IPS-15b (cell line): Measurements from ENCODE around the gene SIDT2.

Experiments used
- H3K27me3 ChIP-seq: one replicate; pipeline ENCODE4 v1.6.1; 2013; ENCODE audit warnings: low read length; ENCODE audit not compliant: control insufficient read depth, insufficient read depth
- H3K36me3 ChIP-seq: one replicate; pipeline ENCODE4 v1.6.1; 2013; ENCODE audit warnings: low read length; ENCODE audit not compliant: control insufficient read depth, insufficient read depth
- H3K4me1 ChIP-seq: one replicate; pipeline ENCODE4 v1.6.1; 2013; ENCODE audit warnings: mild to moderate bottlenecking, low read length; ENCODE audit not compliant: control insufficient read depth, insufficient read depth
- H3K4me3 ChIP-seq: one replicate; pipeline ENCODE4 v1.5.1; 2013; ENCODE audit warnings: low read depth, low read length
- H3K9ac ChIP-seq: one replicate; pipeline ENCODE4 v1.6.1; 2013; ENCODE audit warnings: low read depth, mild to moderate bottlenecking, low read length
- H3K9me3 ChIP-seq: one replicate; pipeline ENCODE4 v1.6.1; 2013; ENCODE audit warnings: mild to moderate bottlenecking, low read length; ENCODE audit not compliant: control insufficient read depth, insufficient read depth

SIDT2 gene

DNA sequence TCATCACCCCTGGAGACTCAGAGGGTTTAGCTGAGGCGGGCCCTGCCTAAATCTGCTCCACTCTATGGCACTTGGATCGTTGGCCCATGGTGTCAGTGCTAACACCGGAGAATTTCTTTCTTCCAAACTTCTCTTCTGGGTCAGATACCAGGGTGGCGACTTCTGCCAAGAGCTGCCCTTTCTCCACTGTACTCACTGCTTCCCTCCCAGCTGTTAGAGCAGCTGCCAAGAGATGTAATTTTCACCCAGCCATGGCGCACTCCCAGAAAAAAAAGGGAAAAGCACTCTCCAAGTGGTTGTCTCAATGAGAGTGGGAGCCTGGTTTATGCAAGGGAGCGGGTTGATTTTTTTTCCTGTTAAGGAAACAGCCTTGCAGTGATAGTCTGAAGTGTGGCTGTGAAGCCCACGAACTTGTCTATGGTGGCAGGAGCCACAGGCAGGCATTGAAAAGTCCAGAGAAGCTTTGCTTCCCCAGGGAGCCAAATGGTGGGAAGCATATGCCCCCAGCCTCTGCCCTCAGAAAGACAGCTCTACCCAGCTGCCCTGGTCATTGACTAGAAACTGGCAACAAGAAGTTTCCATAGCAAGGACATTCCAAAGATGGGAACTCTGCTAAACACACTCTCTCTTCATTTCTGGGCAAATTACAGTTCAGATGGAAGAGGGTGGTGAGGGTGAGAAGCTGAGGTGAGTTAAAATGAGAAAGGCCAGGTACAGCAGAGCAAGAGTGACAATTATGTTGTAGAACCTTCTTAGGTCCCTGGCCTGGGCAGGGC lies 42.6 kb downstream of the SIDT2 start:
- no peaks in the 10 kb centered on the region for H3K9me3 ChIP-seq
- H3K4me1 ChIP-seq = no peaks in the 10 kb centered on the region
- H3K27me3 ChIP-seq = no peaks in the 10 kb centered on the region
- H3K4me3 ChIP-seq = no peak overlapping the region
- H3K9ac ChIP-seq = no peak overlapping the region
- H3K36me3 ChIP-seq = peaks cover 18% of the 10 kb centered on the region

DNA sequence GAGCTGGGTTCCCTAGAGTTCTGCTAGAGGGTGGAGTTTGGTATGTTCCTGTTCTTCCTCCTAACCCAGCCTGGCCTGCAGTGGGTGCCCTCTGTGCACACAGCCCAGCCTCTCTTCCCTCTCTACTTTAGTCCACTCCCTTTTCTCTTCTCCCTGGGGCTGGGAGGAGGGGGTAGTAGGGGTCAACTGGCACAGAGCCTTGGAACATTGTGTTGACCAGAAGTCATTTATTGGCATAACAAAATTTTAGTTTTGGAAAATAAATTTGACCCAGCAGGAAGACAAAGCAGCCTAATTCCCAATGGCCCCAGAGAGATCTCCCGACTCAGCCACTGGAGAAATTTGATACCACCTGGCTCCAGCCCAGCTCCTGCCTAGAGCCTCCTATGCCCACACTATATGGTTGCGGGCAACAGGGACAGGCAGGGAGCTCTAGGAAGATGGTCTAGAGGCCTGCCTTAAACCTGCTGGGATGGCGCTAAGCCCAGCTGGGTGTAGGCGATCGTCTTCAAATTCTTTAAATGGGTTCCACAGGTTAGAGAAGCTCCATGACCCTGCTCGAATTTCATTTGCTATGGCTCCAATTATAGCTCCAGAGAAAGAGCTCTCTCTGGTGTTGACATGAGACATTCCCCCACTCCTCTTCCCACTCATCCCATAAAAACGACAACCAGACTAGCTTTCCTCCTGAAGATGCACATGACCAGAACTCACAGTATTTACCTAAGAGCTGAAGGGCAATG lies 43.4 kb downstream of the SIDT2 start:
- H3K9me3 ChIP-seq = no peaks in the 10 kb centered on the region
- no peaks in the 10 kb centered on the region for H3K27me3 ChIP-seq
- H3K36me3 ChIP-seq = peaks cover 21% of the 10 kb centered on the region
- H3K4me3 ChIP-seq = no peak overlapping the region
- no peak overlapping the region for H3K9ac ChIP-seq
- H3K4me1 ChIP-seq = no peaks in the 10 kb centered on the region

DNA sequence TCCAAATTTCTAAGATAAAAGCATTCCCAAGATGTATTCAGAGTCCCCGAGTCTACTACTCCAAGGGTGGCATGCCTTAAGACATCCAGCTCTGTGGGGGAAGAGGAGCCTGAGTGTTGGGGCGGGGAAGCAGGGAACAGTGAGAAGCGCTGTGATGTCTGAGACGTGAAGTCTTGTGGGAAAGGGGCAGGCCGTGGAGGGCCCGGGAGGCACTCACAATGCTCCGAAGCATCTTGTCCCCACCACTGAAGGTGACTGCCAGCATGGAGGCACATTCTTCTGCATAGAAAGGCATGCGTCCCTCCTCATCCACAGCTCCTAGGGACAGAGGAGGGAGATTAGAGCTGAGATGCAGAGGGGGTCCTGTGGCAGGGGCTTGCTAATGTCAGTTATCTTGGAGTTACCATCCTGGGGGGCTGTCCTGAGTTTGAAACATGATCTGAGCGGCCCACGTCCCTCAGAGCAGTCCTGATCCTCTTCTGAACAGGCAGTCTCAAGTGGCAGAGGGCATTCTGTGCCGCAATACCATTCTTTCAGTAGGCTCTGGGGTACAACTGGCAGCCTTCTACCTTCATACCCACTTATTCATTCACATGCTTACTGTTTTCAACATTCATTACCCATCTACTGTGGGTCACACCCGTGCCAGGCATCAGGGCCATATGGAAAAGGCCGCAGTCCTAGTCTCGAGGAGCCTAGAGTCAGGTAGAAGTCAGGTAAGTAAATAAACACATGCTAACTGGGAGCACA lies 44.6 kb downstream of the SIDT2 start:
- peaks cover 24% of the 10 kb centered on the region for H3K36me3 ChIP-seq

DNA sequence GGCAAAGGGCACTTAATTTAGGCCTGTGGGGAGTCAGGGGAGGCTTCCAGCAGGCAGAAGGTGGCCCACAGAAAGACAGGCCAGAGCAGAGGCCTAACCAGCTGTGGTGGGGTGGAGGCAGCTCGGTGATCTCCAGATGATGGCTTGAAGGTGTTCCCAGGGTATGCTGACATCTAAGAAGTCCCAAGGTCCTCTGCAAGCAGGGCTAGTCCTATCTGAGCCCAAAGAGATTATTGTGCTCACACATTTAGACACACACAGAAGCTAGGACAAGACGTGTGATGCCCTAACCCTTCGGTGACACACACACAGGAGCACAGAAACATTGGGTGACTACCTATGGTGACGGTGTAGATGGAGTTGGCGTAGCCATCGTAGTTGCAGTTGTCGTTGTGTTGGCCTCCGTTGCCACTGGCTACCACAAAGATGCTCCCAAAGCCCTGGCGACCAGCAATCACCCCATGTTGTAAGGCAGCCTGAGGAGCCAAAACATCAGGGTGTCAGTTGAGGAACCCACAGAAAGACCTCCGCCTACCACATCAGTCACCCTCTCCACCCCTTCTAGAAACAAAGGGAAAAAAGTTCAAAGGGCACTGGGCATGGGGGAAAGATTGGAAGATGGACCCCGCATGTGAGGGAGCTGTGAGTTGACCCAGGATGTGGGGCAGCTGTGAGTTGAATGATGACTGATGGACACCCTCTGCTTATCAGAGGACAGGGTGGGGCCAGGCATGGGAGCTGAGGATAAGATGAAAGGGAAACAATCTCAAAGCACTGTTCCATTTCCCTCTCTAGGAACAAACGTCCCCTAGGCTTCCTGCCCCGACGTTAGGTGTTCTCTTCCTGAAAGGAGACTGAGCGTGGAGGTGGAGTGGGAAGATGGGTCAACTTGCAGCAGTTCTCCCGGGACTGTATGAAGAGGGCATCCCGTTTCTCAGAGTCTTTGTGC lies 45.5 kb downstream of the SIDT2 start:
- H3K27me3 ChIP-seq = no peaks in the 10 kb centered on the region
- no peak overlapping the region for H3K9ac ChIP-seq
- H3K4me3 ChIP-seq = no peak overlapping the region
- no peaks in the 10 kb centered on the region for H3K9me3 ChIP-seq
- H3K36me3 ChIP-seq = peaks cover 19% of the 10 kb centered on the region
- no peaks in the 10 kb centered on the region for H3K4me1 ChIP-seq

More for the DNA sequence above, 44.6 kb downstream of the SIDT2 start:
- H3K4me3 ChIP-seq = no peak overlapping the region
- H3K27me3 ChIP-seq = no peaks in the 10 kb centered on the region
- H3K9me3 ChIP-seq = no peaks in the 10 kb centered on the region
- H3K4me1 ChIP-seq = no peaks in the 10 kb centered on the region
- no peak overlapping the region for H3K9ac ChIP-seq

DNA sequence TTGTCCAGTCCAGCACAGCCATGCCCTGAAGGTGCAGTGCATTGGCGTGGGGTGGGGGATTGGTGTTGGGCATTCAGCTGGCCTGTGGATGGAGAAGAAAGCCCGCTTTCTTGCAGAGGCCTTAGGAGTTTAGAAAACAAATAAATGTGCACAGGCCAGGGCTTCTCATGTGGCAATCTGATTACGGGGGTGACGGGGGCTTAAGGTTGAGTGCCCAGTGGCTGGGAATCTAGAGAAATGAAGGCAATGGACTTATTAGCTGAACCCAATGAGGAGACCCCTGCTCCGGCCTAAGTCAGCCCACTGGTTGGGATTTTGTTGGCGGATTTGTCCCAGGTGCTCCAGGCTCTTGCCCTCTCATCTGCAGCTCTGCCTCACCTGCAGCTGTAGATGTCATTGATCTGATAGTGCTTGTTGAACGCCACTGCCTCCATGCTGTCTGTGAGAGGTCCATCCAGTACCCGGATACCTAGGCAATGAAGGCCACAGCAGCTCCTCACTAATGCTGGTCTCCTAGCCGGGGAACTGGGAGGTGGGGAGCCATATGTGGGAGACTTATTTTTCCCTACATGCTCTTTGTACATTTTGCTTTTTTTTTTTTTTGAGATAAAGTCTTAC lies 47.1 kb downstream of the SIDT2 start:
- H3K4me1 ChIP-seq = no peaks in the 10 kb centered on the region
- H3K4me3 ChIP-seq = no peak overlapping the region
- H3K9me3 ChIP-seq = no peaks in the 10 kb centered on the region
- no peaks in the 10 kb centered on the region for H3K27me3 ChIP-seq
- peaks cover 25% of the 10 kb centered on the region for H3K36me3 ChIP-seq
- no peak overlapping the region for H3K9ac ChIP-seq

DNA sequence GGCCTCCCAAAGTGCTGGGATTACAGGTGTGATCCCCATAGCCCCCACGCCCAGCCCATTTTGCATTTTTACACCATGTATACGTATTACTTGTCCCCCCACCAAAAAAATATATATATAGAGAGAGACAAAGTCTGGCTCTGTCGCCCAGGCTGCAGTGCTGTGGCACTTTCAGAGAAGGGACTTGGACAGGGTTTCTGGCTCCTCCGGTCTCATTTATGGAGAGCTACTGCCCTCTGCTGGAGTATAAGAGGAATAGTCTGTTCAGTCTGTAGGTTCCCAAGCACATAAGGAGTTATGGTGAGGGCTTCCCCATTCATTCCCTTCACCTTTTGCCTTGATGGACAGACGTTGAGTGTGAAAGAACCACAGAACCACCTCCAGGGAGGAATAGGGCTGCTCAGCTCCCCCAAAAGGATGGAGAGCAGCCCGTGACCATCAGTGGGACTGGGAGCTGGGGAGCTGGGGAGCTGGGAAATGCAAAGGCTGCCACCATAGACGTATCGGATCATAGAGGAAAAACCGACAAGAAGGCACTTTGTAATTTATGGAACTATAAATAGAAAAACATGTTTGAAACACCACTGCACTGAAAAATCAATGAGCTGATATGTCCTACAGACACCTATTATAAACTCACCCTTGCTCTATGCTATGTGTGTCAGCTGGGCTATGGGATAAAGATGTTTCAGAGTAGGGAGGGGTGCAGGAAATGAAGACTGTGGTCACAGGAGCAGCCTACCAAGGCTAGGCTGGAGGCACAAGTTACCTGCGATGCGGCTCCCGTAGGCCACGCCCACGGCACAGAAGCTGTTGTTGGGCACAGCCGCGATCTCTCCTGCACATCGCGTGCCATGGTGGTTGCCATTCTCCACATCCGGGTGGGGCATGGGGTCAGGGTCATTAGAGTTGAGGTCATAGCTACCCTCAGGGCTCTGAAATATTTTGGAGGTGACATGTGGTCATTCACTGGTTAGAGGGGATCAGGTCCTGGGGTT lies 48.1 kb downstream of the SIDT2 start:
- Histone ChIP-seq H3K9me3 (no peaks in the 10 kb centered on the region), H3K27me3 (no peaks in the 10 kb centered on the region), H3K4me1 (no peaks in the 10 kb centered on the region), H3K36me3 (peaks cover 25% of the 10 kb centered on the region), H3K9ac (no peak overlapping the region), H3K4me3 (no peak overlapping the region)

DNA sequence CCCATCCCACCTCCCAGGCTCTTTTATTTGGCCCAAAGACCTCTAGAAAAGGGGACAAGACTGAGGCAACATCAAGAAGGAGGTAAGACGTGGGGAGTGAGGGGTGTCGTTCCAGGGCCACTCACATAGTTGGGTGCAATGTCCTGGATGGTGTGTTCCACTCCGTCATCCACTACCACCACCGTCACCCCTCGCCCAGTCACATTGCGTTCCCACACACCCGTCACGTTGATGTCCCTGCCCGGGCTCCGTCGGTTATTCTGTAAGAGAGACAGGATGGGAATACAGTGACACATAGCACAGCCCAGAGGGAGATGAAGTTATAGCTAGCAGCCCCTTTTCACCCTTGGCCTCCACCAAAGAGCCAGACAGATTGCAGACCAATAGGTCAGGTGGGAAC lies 49.5 kb downstream of the SIDT2 start:
- Histone ChIP-seq H3K27me3 (no peaks in the 10 kb centered on the region), H3K9me3 (no peaks in the 10 kb centered on the region), H3K36me3 (peaks cover 25% of the 10 kb centered on the region), H3K4me1 (no peaks in the 10 kb centered on the region), H3K4me3 (no peak overlapping the region), H3K9ac (no peak overlapping the region)

DNA sequence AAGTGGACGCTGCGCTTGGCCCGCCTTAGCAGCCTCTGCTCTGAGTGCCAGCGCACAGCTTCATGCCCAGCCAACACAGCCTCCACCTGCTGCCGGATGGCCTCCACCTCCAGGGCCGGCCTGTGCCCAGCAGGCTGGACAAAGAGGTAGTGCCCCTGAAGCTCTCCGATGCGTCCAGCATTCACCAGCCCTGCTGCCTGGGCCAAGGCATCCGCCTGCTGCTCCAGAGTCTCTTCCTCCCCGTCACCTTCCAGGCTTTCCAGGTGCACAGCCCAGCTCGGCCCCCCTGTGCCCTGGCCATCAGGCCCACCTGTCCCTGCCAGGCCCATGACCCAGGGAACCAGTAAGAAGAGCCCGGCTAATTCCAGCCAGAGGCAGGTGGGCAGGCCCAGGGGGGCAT lies 50.9 kb downstream of the SIDT2 start:
- H3K27me3 ChIP-seq = no peaks in the 10 kb centered on the region
- H3K9ac ChIP-seq = no peak overlapping the region
- peaks cover 25% of the 10 kb centered on the region for H3K36me3 ChIP-seq
- H3K9me3 ChIP-seq = no peaks in the 10 kb centered on the region
- peaks cover 5% of the 10 kb centered on the region for H3K4me1 ChIP-seq
- no peak overlapping the region for H3K4me3 ChIP-seq

DNA sequence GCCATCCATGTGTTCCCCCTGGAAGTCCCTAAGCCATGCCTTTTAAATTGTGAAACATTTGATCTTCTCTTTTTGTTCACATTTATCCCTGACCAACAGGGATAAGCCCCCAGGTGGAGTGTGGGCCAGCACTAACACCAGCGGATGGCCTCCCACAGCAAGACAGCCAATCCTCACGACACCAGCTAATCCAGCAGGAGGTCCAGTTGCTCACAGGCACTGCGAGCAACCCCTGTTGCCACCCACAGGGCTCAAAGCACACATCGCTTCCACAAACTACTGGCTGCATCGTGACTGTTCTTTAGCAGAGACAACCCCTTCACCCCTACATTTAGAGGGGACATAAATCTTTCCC lies 51.4 kb downstream of the SIDT2 start:
- peaks cover 25% of the 10 kb centered on the region for H3K36me3 ChIP-seq
- H3K4me3 ChIP-seq = no peak overlapping the region
- peaks cover 5% of the 10 kb centered on the region for H3K4me1 ChIP-seq
- no peaks in the 10 kb centered on the region for H3K27me3 ChIP-seq
- peak overlapping the region; percentile 24 for H3K9ac ChIP-seq
- no peaks in the 10 kb centered on the region for H3K9me3 ChIP-seq

DNA sequence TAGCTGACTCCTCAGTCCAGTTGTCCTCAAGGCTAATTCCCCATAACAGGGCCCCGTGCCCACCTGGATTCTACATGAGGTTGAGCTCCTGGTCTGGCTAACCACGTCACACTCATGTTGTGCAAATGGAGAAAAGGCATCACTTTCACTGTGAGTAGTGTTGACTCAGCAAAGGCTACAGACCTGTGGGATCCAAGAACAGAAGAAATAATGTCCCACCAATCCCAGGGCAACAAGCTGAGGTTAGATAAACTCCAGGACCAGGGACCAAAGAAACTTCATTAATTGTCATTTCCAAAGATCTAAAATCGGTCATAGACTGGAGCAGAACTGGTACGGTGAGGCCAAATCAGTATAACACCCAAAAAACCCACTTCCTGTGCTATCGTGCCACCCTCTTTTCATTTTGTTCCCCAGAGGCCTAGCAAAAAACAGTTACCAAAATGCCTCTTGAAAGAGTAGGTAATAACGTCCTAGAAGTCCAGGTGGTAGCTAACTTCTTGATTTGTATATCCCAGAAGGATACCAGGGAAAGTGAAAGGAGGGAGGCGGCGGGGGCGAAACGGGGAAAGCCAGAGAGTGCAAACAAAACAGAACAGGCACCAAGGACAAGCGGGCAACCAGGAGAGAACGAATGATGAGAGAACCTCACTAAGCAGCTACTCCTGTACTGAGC lies 51.9 kb downstream of the SIDT2 start:
- Histone ChIP-seq H3K27me3 (no peaks in the 10 kb centered on the region), H3K36me3 (peaks cover 25% of the 10 kb centered on the region), H3K9me3 (no peaks in the 10 kb centered on the region), H3K9ac (peak overlapping the region; percentile 24), H3K4me1 (peaks cover 5% of the 10 kb centered on the region), H3K4me3 (no peak overlapping the region)
